Trophoblast cell (in vitro differentiated cells and primary cell): ENCODE measurements around the gene HOXA5.

Source experiments
- DNase-seq, 2 donors: peaks; one replicate each; pipeline ENCODE4 v3.0.0-alpha.2; 2016
- H2AFZ ChIP-seq: 2 replicates; pipeline ENCODE4 v1.6.1; 2013; ENCODE audit warnings: low read length, moderate library complexity, mild to moderate bottlenecking; ENCODE audit not compliant: insufficient read depth, poor library complexity
- H2AK5ac ChIP-seq: 2 replicates; pipeline ENCODE4 v1.6.1; 2013; ENCODE audit warnings: mild to moderate bottlenecking, low read length
- H2BK120ac ChIP-seq: 2 replicates; pipeline ENCODE4 v1.6.1; 2013; ENCODE audit warnings: low read length, mild to moderate bottlenecking, moderate library complexity; ENCODE audit not compliant: insufficient read depth, poor library complexity
- H2BK12ac ChIP-seq: 2 replicates; pipeline ENCODE4 v1.6.1; 2013; ENCODE audit warnings: mild to moderate bottlenecking, low read length, moderate library complexity
- H2BK5ac ChIP-seq: 2 replicates; pipeline ENCODE4 v1.6.1; 2013; ENCODE audit warnings: low read length, low read depth, moderate library complexity, mild to moderate bottlenecking; ENCODE audit not compliant: poor library complexity
- H3K14ac ChIP-seq: 2 replicates; pipeline ENCODE4 v1.6.1; 2013; ENCODE audit warnings: mild to moderate bottlenecking, low read length
- H3K18ac ChIP-seq: 2 replicates; pipeline ENCODE4 v1.6.1; 2013; ENCODE audit warnings: mild to moderate bottlenecking, low read length
- H3K23ac ChIP-seq: 2 replicates; pipeline ENCODE4 v1.6.1; 2013; ENCODE audit warnings: low read length
- H3K27ac ChIP-seq: 2 replicates; pipeline ENCODE4 v1.5.1; 2013; ENCODE audit warnings: low read depth, mild to moderate bottlenecking, inconsistent platforms, low read length, moderate library complexity
- H3K27me3 ChIP-seq: 2 replicates; pipeline ENCODE4 v1.6.1; 2013; ENCODE audit warnings: inconsistent platforms, mild to moderate bottlenecking, low read length, moderate library complexity; ENCODE audit not compliant: insufficient read depth
- H3K36me3 ChIP-seq, 2 experiments: 1 replicate in 1 of 2; 2 replicates in 1 of 2; pipeline ENCODE4 v1.6.1; 2013; ENCODE audit warnings: low read length in 2 of 2, mild to moderate bottlenecking in 2 of 2, moderate library complexity in 1 of 2; ENCODE audit not compliant: insufficient read depth in 2 of 2, control insufficient read depth in 1 of 2
- H3K4ac ChIP-seq: 2 replicates; pipeline ENCODE4 v1.6.1; 2013; ENCODE audit warnings: low read depth, mild to moderate bottlenecking, low read length, moderate library complexity
- H3K4me1 ChIP-seq, 2 experiments: 1 replicate in 1 of 2; 2 replicates in 1 of 2; pipeline ENCODE4 v1.6.1; 2013; ENCODE audit warnings: low read length in 2 of 2, mild to moderate bottlenecking in 2 of 2, moderate library complexity in 1 of 2; ENCODE audit not compliant: insufficient read depth in 2 of 2, control insufficient read depth in 1 of 2
- H3K4me2 ChIP-seq: 2 replicates; pipeline ENCODE4 v1.6.1; 2013; ENCODE audit warnings: inconsistent platforms, mild to moderate bottlenecking, low read length, moderate library complexity
- H3K4me3 ChIP-seq: 2 replicates; pipeline ENCODE4 v1.5.1; 2013; ENCODE audit warnings: mild to moderate bottlenecking, low read depth, low read length, inconsistent platforms
- H3K79me1 ChIP-seq: one replicate; pipeline ENCODE4 v1.6.1; 2013; ENCODE audit warnings: low read length
- H3K79me2 ChIP-seq: 2 replicates; pipeline ENCODE4 v1.6.1; 2013; ENCODE audit warnings: low read length, mild to moderate bottlenecking; ENCODE audit not compliant: control insufficient read depth, insufficient read depth, poor library complexity
- H3K9ac ChIP-seq: 2 replicates; pipeline ENCODE4 v1.6.1; 2013; ENCODE audit warnings: mild to moderate bottlenecking, low read length
- H3K9me3 ChIP-seq: 2 replicates; pipeline ENCODE4 v1.6.1; 2013; ENCODE audit warnings: low read depth, mild to moderate bottlenecking, control low read depth, inconsistent platforms, low read length; ENCODE audit not compliant: insufficient read depth
- H4K12ac ChIP-seq: 2 replicates; pipeline ENCODE4 v1.6.1; 2013; ENCODE audit warnings: low read depth, mild to moderate bottlenecking, low read length, moderate library complexity
- H4K8ac ChIP-seq: 2 replicates; pipeline ENCODE4 v1.6.1; 2013; ENCODE audit warnings: low read depth, mild to moderate bottlenecking, low read length, moderate library complexity
- H4K91ac ChIP-seq: one replicate; pipeline ENCODE4 v1.6.1; 2013; ENCODE audit warnings: low read depth, mild to moderate bottlenecking, low read length, moderate library complexity
- WGBS: extraction: QIAGEN DNeasy Blood & Tissue Kit; methylation state at CpG from one replicate; pipeline ENCODE4 v1.1.7; 2013; ENCODE audit warnings: missing lambda C conversion rate; ENCODE audit not compliant: insufficient read length, insufficient coverage; ENCODE audit errors: extremely low coverage; 5-methylcytosine and 5-hydroxymethylcytosine counted together

HOXA5 gene

GRCh38 chr7:27154369-27154768 lies 10.9 kb upstream of the HOXA5 start:
- no peaks in the 10 kb centered on the region for H3K79me1 ChIP-seq

DNA sequence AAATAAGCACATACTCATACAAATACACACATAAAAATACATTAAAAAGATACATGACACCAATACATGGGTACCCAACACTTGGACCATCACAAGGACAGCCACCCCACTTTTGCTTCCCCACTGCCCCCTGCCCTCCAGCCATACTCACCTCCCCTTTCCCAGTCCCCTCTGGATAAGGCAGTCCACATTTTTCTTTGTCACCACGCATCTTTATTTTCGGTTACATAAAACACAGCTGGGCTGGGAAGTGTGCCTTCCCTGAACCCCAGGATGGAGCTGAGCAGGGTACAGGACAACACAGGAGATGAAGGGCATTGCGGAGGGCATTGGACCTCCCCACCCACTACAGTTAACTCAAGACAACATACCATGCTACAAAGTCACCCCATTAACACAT lies 10.0 kb upstream of the HOXA5 start:
- H3K9ac ChIP-seq: no peak overlapping the region
- H2BK120ac ChIP-seq: no peak overlapping the region
- no peaks in the 10 kb centered on the region for H3K79me2 ChIP-seq
- no peak overlapping the region for H4K91ac ChIP-seq
- H2AK5ac ChIP-seq: no peak overlapping the region
- peaks cover 51% of the 10 kb centered on the region for H3K9me3 ChIP-seq
- H3K4me1 ChIP-seq: peaks cover 0 to 2% of the 10 kb centered on the region in 2 experiments
- H4K8ac ChIP-seq: no peak overlapping the region
- no CpG with 5 or more reads among the region's 3 CpGs for WGBS
- no peak overlapping the region for H2AFZ ChIP-seq
- H3K36me3 ChIP-seq: no peaks in the 10 kb centered on the region
- no peak overlapping the region for H3K4me3 ChIP-seq
- no peak overlapping the region for H3K14ac ChIP-seq
- H2BK5ac ChIP-seq: no peak overlapping the region
- no peak overlapping the region for H3K23ac ChIP-seq
- H4K12ac ChIP-seq: no peak overlapping the region
- DNase-seq: no peak
- H3K4ac ChIP-seq: no peak overlapping the region
- no peak overlapping the region for H3K27ac ChIP-seq
- H3K79me1 ChIP-seq: no peaks in the 10 kb centered on the region
- no peak overlapping the region for H2BK12ac ChIP-seq
- no peak overlapping the region for H3K4me2 ChIP-seq
- H3K27me3 ChIP-seq: peaks cover 91% of the 10 kb centered on the region
- no peak overlapping the region for H3K18ac ChIP-seq

More at GRCh38 chr7:27154369-27154768, 10.9 kb upstream of the HOXA5 start:
- Histone ChIP-seq H4K8ac (no peak overlapping the region), H3K4me2 (no peak overlapping the region), H2AK5ac (no peak overlapping the region), H3K4ac (no peak overlapping the region), H3K4me3 (no peak overlapping the region), H3K14ac (no peak overlapping the region), H3K79me2 (no peaks in the 10 kb centered on the region), H3K9me3 (peaks cover 54% of the 10 kb centered on the region), H3K9ac (no peak overlapping the region), H2BK12ac (no peak overlapping the region), H2BK120ac (no peak overlapping the region), H3K27me3 (peaks cover 91% of the 10 kb centered on the region), H3K18ac (no peak overlapping the region), H3K23ac (no peak overlapping the region), H4K91ac (no peak overlapping the region), H2AFZ (no peak overlapping the region), H3K27ac (no peak overlapping the region), H2BK5ac (no peak overlapping the region), H3K36me3 (no peaks in the 10 kb centered on the region), H4K12ac (no peak overlapping the region), H3K4me1 (peaks cover 0 to 2% of the 10 kb centered on the region in 2 experiments)
- whole genome bisulfite sequencing: no CpG with 5 or more reads among the region's 10 CpGs
- no peak for DNase-seq

- Histone ChIP-seq H3K4me3 (no peak overlapping the region), H4K12ac (no peak overlapping the region), H3K79me2 (no peaks in the 10 kb centered on the region), H2BK120ac (no peak overlapping the region), H3K79me1 (no peaks in the 10 kb centered on the region), H3K14ac (no peak overlapping the region), H3K18ac (no peak overlapping the region), H2AFZ (no peak overlapping the region), H3K27ac (no peak overlapping the region), H2BK12ac (no peak overlapping the region), H2AK5ac (no peak overlapping the region), H3K9ac (no peak overlapping the region), H3K27me3 (peaks cover 91% of the 10 kb centered on the region), H4K8ac (no peak overlapping the region), H3K36me3 (no peaks in the 10 kb centered on the region), H3K4me1 (peaks cover 0 to 2% of the 10 kb centered on the region in 2 experiments), H3K4me2 (no peak overlapping the region), H2BK5ac (no peak overlapping the region), H4K91ac (no peak overlapping the region), H3K4ac (no peak overlapping the region), H3K9me3 (peaks cover 52% of the 10 kb centered on the region), H3K23ac (no peak overlapping the region)
- no peak for DNase-seq
- WGBS: no CpG with 5 or more reads among the region's 22 CpGs
Observed at GRCh38 chr7:27152816-27153442, 9.4 kb upstream of the HOXA5 start.

DNA sequence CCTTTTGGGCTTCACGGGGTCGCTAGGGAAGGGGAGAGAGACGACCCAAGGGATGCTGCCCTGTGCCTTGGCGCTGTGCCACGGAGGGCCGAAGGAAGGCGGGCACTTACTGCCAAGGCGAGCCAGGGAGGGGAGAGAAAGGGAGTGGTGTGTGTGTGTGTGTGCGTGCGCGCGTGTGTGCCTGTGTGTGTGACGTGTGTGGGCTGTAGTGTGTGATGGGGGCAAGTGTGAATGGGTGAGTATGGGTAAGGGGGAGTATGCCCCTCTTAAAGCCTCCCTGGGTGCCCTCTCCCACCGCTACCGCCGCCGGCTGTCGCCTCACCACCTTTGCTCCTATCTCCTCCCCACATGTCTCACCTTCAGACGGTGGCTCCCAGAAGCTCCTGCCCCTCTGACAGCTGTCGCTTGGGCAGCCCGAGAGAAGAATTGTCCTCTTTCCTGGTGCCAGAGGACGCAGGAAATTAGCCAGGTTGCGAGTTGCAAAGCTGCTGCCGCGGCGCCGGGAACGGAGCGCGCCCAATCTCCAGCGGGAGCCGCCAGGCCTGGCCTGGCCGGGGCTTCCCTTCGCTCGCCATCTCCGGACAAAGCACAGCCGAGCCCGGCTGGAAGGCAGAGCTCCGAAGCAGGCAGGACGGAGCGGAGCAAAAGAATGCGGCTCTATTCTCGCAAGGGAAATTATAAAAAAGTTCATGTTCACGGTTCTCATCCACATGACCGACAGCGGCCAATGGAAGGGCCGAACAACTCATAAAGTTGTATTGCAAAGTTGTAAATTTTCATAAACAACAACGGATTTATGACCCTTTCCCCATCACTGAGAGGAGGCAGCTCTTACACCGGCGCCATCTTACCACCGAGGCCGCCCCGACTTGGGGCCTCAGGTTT lies 8.7 kb upstream of the HOXA5 start, which contains the start of gene HOXA3:
TSS of gene HOXA3 (minus strand) at position 653 of the 885 bp plus-strand sequence. CDS start 41,943 bp downstream, outside the sequence.
- Histone ChIP-seq H3K23ac (no peak within 1 kb of the TSS), H3K4me2 (no peak within 1 kb of the TSS), H3K36me3 (no peaks in the 10 kb centered on the region), H3K18ac (no peak within 1 kb of the TSS), H2BK5ac (no peak within 1 kb of the TSS), H3K4ac (no peak within 1 kb of the TSS), H2BK12ac (no peak within 1 kb of the TSS), H4K91ac (no peak within 1 kb of the TSS), H3K79me1 (no peaks in the 10 kb centered on the region), H3K9ac (no peak within 1 kb of the TSS), H3K27ac (no peak within 1 kb of the TSS), H2AFZ (no peak within 1 kb of the TSS), H4K12ac (no peak within 1 kb of the TSS), H3K79me2 (no peaks in the 10 kb centered on the region), H3K4me3 (no peak within 1 kb of the TSS), H3K14ac (no peak within 1 kb of the TSS), H3K27me3 (peaks cover 90% of the 10 kb centered on the region), H2AK5ac (no peak within 1 kb of the TSS), H3K4me1 (peaks cover 0 to 2% of the 10 kb centered on the region in 2 experiments), H2BK120ac (no peak within 1 kb of the TSS), H3K9me3 (peaks cover 51% of the 10 kb centered on the region), H4K8ac (no peak within 1 kb of the TSS)
- peak in 1 of 2 donors; percentile 27 for DNase-seq
- WGBS: no CpG with 5 or more reads among the region's 53 CpGs
